ENCODE measurements around the gene TARS3.

GRCh38 chr15:101619615-101619865 lies 104.7 kb downstream of the TARS3 start:
- TF ChIP-seq POLR2A (IDR thresholded peaks at IDR 0.05) (no peak), CTCF (IDR thresholded peaks at IDR 0.05) (no peak)
